ENCODE data around the gene NOS1AP.

Gene NOS1AP

DNA sequence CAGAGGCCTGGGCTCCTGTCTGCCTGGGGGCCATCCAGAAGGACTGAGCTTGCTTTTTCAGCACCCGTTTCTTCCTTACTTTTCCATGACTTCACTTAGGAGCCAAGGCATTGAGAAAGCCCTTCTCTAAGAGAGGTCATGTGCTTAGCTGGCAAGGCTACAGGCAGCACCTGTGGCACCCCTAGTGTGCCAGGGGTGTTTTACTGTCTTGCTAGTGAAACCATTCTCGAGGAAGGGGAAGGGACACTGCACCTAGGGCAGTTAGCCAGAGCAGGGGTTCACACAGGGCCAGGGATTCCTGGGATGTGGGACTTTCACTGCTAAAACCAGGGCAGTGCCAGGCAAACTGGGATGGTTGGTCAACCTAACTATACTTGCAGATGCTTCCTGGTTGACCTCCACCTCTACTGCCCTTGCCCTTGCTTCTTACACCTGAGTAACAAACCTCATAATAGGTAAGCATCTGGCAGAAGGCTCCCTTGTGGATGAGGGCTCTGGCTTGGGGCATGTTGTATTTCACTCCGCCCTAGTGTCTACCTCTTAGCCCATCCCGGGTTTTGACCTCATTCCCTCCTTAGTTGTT lies 69.2 kb downstream of the NOS1AP start:
- DNase-seq (ENCODE audit: low read depth): no peak

DNA sequence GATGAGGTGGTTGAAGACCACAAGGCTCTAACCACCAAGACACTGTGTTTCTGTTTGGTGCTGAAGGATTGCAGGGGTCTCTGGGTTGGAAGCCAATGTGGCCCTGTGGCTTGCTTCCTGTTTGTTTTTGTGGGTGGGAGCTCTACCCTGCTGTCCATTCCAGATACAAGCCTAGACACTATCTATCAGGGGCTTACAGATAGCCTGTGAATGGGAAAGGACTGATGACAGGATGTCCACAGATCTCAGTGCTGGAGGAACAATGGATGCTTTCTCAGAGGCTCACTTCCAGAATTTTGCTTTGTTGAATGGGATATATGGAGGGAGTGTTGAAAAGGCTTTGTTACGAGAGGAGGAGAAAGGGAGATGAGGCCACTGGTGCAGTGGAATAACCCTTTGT lies 69.7 kb downstream of the NOS1AP start:
- DNase-seq (ENCODE audit: low read depth): no peak

DNA sequence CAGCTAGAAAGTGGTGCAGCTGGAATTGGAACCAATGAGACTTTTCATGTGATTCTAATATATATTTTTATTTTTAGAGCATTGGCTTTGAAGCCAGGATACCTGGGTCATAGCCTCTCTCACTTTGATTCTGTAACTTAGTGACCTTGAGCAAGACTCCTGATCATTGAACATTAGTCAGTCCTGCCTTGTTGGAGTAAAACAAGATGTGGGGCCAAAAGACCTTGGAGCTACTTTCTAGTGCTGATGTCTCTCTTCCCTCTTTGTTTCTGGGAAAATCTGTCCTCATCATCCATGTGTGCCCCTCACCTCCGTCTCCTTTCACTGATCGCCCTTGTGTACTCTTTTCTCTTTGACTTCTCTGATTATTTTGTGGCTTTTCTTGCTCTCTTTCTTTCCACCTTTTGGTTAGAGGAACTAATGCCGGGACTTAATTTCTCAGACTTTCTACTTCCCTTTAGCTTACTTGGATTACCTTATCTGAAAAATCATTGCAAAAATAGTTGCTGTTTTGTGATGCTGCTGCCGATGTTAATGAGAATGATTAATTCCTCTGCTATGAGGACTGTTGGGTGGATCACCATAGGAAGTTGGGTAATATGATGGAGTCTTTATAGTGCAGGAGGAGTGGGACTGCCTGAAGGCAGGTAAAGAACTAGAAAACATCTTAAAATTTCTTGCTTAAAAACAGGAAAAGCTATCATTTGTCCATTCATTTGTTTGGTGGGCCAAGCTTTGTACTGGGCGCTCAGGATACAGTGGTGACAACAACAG lies 72.0 kb downstream of the NOS1AP start:
- DNase-seq (ENCODE audit: low read depth): no peak

DNA sequence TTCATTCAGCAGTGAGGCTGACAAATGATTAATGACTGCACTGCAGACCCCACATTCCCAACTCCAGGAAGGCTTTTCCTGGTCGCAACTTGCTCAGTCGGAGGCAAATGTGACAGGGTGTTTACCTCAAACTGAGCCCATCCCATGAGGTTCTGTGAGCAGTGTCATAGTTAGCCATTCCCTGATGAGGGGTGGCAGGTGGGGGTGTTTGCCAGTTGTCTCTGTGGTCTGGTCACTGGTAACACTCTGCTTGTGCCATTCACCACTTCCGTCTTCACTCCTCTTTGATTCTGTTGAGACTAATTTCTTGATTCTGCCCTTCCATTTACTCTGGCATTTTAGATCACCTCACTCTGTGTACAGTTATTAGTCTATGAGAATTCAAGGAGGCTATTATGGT lies 73.5 kb downstream of the NOS1AP start:
- no peak for DNase-seq (ENCODE audit: low read depth)

DNA sequence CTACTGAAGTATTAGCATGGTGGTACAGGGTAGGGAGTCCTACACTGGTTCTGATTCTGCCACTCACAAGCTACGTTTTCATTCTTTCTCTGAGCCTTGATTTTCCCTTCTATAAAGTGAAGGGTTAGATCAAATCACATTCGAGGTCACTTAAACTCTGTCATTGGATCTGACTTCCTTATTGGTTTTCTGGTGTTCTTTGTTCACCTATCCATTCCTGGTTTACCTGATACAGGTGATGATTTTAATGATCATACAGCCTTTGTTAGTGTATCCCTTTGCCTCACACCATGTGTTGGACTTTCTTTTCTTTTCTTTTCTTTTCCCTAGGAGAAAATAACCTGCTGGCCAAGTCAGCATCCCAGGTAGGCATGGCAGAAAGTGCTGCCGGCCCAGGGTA lies 74.8 kb downstream of the NOS1AP start:
- no peak for DNase-seq (ENCODE audit: low read depth)

DNA sequence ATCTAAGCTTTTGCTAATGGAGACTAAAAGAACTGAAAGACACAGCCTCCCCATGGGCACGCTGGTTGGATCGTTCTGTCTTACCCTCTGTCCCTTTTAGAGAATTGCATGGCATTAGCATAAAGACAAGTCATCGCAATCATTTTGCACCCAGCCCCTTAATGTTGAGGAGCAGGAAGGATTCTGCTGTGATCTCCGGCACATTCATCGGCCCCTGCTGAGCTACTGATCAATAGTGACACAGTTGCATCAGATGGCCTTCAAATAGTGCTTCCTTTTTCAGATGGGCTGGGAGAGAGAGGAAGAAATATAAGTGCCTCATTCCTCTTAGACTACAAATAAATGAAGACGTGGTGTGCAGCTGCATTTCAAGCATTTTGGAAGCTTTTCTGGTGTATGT lies 75.4 kb downstream of the NOS1AP start:
- no peak for DNase-seq (ENCODE audit: low read depth)

DNA sequence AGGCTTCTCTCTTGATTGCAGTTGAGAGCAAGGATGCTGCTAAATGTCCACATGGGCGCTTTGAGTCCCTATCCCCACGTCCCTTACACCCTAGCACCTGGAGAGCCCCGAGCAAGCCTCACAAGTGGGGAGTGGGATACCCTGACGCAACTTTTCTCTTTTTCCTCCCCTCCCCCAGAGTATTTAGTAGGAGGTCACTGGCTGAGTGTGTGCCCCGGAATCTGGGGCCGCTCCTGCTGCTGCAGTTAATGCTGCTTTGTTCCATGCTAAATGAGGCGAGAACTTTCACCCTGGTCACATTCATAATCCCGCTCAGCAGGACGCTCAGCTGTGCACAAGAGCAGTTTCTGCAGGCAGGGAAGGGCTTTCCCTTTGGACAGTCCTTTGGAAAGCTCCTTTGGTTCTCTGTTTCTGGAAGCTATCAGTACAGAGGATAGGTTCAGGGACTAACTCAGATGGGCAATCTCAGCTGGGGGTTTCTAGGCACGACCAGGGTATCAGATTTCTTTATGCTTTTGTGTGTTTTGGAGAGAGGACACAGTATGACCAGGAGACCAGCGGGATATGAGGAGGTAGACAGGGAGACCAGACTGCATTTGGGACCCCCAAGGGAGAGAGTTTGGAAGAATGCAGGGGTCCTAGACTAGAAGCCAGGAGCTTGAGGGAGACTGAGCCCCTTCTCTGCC lies 75.9 kb downstream of the NOS1AP start:
- no peak for DNase-seq (ENCODE audit: low read depth)

DNA sequence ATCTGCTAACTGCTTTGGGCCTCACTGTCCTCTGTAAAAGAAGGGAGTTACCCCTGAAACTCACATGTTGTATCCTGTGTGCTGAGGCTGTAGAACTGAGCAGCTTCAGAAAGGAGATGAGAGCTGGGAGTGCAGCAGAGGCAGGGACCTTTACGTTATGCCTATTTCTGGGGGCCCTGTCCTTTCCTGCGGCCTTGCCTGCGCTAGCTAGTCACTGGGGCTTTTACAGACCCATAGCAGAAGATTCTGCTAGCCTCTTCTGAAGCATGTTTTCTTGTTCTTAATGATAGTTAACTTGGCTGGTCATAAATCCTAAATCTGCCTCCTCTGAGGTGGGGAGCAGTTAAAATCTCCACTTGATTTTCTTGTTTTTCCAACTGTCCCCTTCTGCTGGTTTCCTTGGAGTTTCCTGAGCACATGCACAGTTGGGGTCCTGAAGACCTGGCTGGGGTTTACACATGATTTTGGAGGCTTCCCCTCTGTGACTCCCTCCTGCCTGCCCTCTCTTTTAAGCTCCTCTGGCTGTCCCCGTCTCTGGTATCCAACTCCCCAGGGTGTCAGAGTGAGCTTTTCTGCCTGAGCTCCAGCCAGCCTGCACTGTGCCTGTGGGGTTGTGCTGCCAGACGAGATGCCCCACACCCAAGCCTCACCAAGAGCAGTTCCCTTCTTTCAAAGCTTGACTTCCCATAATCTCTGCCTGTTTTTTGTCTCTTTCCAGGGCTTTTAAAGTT lies 76.6 kb downstream of the NOS1AP start:
- no peak for DNase-seq (ENCODE audit: low read depth)

DNA sequence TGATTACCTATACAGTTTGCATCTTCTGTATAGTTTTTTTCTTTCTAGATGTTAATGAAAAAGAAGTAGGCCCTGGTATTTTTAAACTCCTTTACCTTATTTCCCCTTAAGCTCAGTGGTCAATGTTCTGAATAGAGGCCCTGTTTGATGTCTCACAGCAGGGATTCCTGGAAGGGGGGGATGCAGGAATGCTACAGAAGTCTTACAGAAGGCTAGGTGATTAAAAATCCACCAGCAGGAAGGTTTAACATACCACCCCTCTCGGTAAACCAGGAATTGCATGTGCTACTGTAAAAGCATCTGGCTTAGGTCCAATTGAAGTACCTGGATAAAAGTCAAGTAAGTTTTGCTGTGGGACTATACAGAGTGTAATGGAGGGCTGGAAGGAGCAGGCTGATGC lies 78.3 kb downstream of the NOS1AP start:
- no peak for DNase-seq (ENCODE audit: low read depth)

DNA sequence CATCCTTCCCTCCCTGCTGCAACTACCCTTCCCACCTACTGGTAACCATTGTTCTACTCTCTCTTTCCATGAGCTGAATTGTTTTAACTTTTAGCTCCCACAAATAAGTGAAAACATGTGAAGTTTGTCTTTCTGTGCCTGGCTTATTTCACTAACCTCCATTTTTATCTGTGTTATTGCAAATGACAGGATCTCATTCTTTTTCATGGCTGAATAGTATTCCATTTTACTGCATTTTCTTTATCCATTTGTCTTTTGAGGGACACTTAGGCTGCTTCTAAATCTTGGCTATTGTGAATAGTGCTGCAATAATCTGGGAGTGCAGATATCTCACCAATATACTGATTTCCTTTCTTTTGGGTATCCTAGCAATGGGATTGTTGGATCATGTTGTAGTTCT lies 80.6 kb downstream of the NOS1AP start:
- DNase-seq (ENCODE audit: low read depth): no peak

DNA sequence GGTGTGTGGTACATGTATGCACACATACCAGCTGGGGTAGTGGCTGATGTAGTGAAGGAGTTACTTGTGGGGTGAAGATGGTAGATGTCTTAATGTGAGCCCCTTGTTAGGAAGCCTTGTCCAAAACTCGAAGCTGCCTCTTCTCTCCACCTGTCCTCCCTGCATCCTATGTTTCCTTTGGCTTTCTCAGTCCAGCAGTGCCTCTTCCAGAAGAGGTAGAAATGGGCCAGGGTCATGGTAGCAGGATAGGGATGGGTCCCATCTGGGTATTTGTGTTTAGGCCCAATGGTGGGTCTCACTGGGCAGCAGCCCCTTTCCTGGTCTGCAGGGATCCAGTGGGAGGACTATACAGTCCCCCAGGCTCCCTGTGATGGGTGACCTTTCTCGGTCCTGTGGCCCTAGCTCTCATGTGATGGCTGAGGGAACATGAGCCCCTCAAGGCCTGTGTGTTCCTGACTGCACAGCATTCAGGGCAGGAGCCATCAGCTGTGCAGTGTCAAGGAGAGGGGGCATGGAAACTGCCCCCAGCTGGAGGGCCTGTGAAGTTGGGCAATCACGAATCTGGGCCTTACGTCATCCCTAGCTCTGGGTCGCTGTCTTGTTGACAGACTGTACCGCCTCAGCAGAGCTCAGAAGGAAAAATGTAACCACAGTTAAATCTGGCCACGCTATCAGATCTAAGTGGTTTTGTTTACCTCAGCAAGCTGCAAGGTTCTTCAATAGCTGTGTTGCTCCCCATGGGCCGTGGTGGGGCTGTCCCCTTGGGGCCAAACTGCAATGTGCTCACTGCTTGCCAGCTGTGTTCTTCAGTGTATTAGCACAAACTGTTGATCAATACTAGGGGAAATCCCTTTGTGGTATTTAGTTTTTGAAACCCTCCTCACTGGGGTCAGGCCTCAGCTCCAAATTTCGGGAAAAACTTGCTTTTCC lies 82.7 kb downstream of the NOS1AP start:
- no peak for DNase-seq (ENCODE audit: low read depth)

DNA sequence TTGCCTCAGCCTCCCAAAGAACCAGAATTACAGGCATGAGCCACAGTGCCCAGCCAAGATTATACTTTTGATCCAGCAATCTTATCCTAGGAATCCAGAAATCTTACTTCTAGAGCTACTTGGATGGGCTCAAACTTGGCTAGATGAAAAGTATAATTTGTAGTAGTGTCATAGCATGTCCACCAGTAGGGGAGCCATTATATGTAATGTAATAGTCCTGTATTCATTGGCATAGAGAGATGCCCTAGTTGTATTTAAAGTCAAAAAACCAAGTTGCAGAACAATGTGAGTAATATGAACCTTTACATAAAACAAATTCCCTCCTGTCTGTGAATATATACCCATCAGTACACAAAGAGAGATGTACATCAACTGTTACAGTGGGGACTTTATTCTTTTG lies 83.9 kb downstream of the NOS1AP start:
- no peak for DNase-seq (ENCODE audit: low read depth)

DNA sequence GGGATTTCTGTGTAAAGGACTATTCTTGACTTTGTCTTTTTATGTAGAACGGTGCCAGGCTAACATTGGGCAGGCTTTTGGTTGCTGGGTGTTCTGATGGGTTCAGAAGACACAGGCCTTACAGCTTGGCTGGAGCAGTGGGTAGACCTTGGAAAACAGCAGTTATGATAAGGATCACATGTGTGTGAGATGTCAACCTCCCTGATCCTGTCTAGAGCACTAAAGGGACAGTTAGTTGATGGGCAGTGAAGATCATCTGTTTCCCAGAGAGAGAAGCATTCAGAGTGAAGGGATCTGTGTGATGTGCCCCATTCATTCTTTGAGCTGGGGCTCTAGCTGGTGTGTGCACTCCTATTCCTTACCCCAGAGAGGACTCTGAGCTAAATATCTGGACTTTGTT lies 88.0 kb downstream of the NOS1AP start:
- DNase-seq (ENCODE audit: low read depth): no peak

DNA sequence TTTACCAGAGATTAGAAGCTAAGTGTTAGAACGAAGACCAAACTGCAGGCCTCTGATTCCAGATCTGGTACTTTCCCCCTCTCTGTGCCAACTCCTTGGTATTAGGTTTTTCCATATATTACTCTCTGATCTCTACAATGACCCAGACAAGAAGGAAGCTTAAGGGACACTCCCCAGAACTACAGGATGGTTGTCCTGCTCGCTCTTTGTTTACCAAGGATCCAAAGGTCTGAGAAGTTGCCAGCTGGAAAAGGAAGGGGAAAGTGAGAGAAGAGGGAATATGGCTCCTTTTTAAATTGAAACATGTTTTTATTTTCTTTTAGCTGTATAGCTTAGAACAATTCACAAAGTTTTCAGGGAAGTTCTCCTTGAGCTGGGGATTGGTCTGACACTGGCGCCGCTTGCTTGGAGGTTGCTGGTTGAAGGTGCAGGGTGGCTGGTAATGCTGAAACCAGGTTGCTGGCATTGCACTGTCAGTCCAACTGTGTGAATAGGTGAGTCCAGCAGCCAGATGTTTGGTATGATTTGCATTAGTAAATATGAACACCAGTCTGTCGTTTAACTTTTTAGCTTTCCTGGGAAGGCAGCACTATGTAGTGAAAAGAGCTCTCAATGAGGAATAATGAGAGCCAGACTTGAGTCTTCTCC lies 89.3 kb downstream of the NOS1AP start:
- DNase-seq (ENCODE audit: low read depth): no peak

DNA sequence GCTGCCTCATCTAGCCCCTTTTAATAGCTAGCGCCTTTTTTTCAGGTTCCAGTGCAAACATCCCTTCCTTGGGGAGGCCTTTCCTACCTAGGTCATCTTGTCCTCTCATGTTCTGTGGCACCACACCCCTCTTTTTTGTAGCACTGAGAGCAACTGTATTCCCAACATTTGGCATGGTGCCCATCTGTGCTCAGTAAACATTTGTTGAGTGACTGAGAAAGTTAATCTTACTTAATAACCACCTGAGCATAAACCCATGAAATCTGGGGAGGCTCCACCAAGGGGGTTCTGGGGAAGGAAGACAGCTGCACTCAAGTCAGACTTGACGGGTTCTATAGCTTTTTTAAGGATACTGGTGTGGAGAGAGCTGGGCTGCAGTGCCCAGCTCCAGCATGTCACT lies 90.0 kb downstream of the NOS1AP start:
- no peak for DNase-seq (ENCODE audit: low read depth)

DNA sequence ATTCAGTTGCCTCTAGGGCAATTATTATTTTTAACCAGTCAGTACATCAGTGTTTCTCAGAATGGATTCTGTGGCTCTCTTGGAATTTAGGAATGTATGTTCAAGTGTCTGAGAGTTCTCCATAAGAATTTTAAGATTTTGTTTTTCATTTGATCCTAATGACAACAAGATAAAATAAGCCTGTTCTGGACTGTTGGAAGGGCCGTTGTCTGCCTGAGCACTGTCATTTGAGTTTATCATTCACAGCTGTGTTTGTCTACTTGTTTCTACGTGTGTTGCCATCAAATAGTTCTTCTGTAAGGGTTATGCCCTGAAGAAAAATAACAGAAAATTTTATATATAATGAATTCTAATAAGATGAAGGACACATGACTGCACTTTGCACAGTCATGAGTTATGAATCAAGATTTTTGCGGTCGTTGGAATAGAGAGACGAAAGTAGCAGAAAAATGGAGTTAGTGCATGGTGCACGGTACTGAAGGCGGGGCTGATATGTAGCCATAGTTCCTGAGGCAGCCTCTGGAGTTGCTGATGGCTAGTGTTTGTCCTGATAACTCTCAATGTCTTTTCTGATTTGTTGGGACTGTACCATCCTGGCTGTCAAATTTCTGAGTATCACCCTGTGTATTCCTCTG lies 92.5 kb downstream of the NOS1AP start:
- DNase-seq (ENCODE audit: low read depth): no peak

DNA sequence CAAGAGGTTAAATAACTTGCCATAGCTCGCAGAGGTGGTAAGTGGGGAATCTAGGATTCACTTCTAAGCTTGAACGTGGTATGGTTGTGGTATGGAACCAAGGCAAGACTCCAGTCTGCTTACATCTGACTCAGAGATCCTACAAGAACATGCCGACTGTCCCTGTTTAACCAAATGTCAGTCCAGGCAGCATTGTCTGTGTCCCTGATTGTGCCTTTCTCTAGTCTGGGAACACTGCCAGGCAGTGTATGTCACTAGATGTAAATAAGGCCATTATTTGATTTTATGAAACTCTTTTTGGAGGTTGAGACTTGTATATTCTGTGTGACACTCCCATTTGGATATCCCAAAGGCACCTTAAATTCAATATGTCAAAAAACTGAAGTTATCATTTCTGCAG lies 96.0 kb downstream of the NOS1AP start:
- no peak for DNase-seq (ENCODE audit: low read depth)

DNA sequence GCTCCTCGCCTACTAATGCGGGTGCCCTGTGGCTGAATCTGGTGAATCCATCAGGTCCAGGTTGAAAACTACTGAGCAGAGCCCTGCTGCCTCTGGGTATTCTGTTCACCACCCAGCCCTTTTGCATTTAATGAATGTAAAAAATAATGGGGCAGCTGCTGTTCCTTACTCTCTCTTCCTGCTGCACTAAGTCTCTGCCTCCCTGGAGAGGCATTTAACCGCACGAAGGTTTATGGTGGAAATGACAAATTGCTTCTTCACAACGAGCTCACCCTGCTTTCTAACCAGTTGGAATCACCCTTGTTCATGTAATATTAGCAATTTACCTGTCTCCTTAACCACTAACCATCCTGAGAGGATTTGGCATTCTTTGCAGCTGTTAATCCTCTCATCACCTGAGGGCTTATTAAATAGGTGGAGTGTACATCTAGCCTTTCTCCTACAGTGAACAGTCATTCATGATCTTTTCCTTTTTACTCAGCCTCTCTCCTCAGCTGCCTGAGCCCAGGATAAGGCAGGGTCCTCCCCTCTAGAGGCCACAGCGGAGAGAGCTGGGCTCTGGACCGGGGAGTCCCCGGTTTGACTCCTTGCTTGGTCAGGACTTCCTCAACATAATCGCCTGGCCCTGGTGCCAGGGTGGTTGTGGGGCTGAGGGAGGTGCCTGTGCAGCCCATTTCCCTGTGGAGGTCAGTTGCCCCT lies 97.6 kb downstream of the NOS1AP start:
- DNase-seq (ENCODE audit: low read depth): no peak

DNA sequence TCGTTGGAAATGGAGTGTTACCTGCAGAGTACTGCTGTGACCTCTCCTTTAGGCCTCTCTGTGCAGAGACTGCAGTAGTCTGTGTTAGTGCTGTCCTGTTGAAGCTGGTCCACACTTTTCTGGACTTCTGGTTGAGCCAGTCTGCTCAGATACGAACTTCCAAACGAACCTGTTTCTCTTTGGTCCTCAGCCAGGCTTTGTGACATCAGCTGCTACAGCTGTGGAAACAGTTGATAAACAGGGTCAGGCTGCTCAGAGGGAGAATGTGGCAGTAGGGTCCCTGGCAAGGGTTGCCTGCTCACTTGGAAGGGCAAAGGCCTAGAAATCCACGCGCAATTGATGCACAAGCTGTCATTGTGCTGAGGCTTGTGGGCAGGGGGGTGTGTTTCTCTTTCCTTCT lies 98.8 kb downstream of the NOS1AP start:
- no peak for DNase-seq (ENCODE audit: low read depth)

Data from GM04503 (cell line).